Neural crest cell (in vitro differentiated cells): ENCODE data around the gene MCC. TPM values are rescaled to one million over a fixed set of nuclear protein-coding genes. Genes with fewer than 3 reads are reported as not detected.

Experiments
- DNase-seq: peaks from one replicate; pipeline ENCODE4 v3.0.0; 2021; ENCODE audit warnings: low read depth, mixed read lengths, low spot score
- H3K27ac Mint-ChIP-seq: one replicate; pipeline ENCODE4 v1.8.0; 2021; ENCODE audit warnings: mild to moderate bottlenecking, mixed read lengths; ENCODE audit not compliant: unreplicated experiment
- H3K27me3 Mint-ChIP-seq: 2 replicates; pipeline ENCODE4 v1.8.0; 2021; ENCODE audit warnings: low read depth, mild to moderate bottlenecking, mixed read lengths
- H3K36me3 Mint-ChIP-seq: 2 replicates; pipeline ENCODE4 v1.8.0; 2021; ENCODE audit warnings: low read depth, mild to moderate bottlenecking, mixed read lengths
- H3K4me1 Mint-ChIP-seq: 2 replicates; pipeline ENCODE4 v1.8.0; 2021; ENCODE audit warnings: mixed read lengths
- H3K4me3 Mint-ChIP-seq: one replicate; pipeline ENCODE4 v1.8.0; 2021; ENCODE audit warnings: mild to moderate bottlenecking, mixed read lengths
- H3K9me3 Mint-ChIP-seq: 2 replicates; pipeline ENCODE4 v1.8.0; 2021; ENCODE audit warnings: mixed read lengths
- total RNA-seq: library from RNA; stranded (reverse); gene quantifications from 2 replicates; pipeline ENCODE4 v1.2.1, GENCODE V29; 2021
- TF ChIP-seq, protein P1 (sequence below): fragments of 200-600 bp; sonication (generic); conservative IDR thresholded peaks from 2 replicates; pipeline ENCODE4 v1.5.0; 2021; ENCODE audit warnings: antibody characterized with exemption, mild to moderate bottlenecking

MCC gene
- total RNA-seq, 1 donor from 2014 or later: 10.8 TPM

DNA sequence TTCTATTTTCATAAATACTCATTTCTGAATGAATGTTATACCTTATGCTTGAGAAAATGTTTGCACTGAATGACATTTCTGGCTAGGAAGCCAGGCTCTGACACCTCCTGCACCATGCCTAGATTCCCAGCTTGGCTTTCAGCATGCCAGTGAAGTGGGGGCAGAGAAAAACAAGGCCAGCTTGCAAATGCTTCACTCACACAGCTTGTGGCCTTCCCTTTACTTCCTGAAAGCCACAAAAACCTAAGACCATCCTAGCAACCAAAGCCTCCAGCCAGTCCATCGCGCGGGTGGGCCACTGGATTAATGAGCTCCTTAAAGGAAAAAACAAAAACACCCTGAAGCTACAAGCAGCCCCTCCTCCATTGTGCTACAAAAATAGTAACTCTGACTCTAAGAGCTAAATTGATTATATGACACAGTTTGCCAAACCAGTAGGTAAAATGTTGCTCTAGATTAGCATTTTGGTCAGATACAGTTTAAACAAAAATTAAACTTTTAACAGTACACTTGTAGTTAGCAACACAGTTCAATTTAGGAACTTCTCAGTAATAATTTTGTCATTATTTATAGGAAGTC lies 213.3 kb downstream of the MCC start:
- Mint-ChIP-seq H3K4me3 (no peak overlapping the region), H3K4me1 (peaks cover 36% of the 10 kb centered on the region), H3K27me3 (no peaks in the 10 kb centered on the region), H3K36me3 (no peaks in the 10 kb centered on the region), H3K27ac (peak overlapping the region; percentile 29), H3K9me3 (no peaks in the 10 kb centered on the region)
- DNase-seq: peak; percentile 13
- TF ChIP-seq, protein P1, sequence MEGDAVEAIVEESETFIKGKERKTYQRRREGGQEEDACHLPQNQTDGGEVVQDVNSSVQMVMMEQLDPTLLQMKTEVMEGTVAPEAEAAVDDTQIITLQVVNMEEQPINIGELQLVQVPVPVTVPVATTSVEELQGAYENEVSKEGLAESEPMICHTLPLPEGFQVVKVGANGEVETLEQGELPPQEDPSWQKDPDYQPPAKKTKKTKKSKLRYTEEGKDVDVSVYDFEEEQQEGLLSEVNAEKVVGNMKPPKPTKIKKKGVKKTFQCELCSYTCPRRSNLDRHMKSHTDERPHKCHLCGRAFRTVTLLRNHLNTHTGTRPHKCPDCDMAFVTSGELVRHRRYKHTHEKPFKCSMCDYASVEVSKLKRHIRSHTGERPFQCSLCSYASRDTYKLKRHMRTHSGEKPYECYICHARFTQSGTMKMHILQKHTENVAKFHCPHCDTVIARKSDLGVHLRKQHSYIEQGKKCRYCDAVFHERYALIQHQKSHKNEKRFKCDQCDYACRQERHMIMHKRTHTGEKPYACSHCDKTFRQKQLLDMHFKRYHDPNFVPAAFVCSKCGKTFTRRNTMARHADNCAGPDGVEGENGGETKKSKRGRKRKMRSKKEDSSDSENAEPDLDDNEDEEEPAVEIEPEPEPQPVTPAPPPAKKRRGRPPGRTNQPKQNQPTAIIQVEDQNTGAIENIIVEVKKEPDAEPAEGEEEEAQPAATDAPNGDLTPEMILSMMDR: no peak

- Mint-ChIP-seq H3K36me3 (no peaks in the 10 kb centered on the region), H3K4me3 (no peak overlapping the region), H3K27ac (no peak overlapping the region), H3K4me1 (peaks cover 41% of the 10 kb centered on the region), H3K9me3 (no peaks in the 10 kb centered on the region), H3K27me3 (no peaks in the 10 kb centered on the region)
- no peak for DNase-seq
- TF ChIP-seq, protein P1: no peak
Observed at GRCh38 chr5:113273948-113274347, 214.3 kb downstream of the MCC start.

- H3K27me3 Mint-ChIP-seq: no peaks in the 10 kb centered on the region
- peaks cover 3% of the 10 kb centered on the region for H3K9me3 Mint-ChIP-seq
- H3K4me3 Mint-ChIP-seq: no peak overlapping the region
- TF ChIP-seq, protein P1: no peak
- DNase-seq: no peak
- peaks cover 41% of the 10 kb centered on the region for H3K4me1 Mint-ChIP-seq
- no peak overlapping the region for H3K27ac Mint-ChIP-seq
- no peaks in the 10 kb centered on the region for H3K36me3 Mint-ChIP-seq
Observed at GRCh38 chr5:113271745-113272454, 216.4 kb downstream of the MCC start.

DNA sequence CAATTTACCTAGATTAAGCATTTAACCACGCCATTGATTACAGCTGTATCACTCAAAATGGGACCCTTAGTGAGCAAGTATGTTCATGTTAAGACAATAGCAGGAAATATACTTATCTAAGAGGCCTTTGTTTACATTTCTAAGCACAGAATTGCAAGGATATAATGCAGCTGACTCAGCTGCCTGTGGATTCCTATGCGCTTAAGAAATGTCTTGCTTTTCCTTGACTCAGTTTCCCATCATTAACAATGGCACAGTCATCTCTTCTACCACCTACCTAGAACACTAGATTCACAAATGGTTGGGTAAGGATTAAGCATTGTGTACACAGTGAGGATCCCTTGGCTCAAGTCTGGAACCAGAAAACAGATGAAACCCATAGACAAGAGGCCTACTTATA lies 217.2 kb downstream of the MCC start:
- Mint-ChIP-seq H3K9me3 (peaks cover 3% of the 10 kb centered on the region), H3K27me3 (no peaks in the 10 kb centered on the region), H3K27ac (no peak overlapping the region), H3K4me3 (no peak overlapping the region), H3K4me1 (peaks cover 36% of the 10 kb centered on the region), H3K36me3 (no peaks in the 10 kb centered on the region)
- TF ChIP-seq, protein P1: no peak
- no peak for DNase-seq

- peaks cover 3% of the 10 kb centered on the region for H3K9me3 Mint-ChIP-seq
- H3K27me3 Mint-ChIP-seq: no peaks in the 10 kb centered on the region
- no peak for DNase-seq
- H3K4me3 Mint-ChIP-seq: no peak overlapping the region
- H3K4me1 Mint-ChIP-seq: peaks cover 30% of the 10 kb centered on the region
- TF ChIP-seq, protein P1: no peak
- H3K36me3 Mint-ChIP-seq: no peaks in the 10 kb centered on the region
- no peak overlapping the region for H3K27ac Mint-ChIP-seq
Observed at GRCh38 chr5:113270086-113270485, 218.2 kb downstream of the MCC start.
